GM13977 (cell line): Measurements from ENCODE around the gene H1-8.

ENCODE experiments used
- DNase-seq: peaks from one replicate; pipeline ENCODE4 v3.0.0; 2012; ENCODE audit warnings: low spot score
- CTCF ChIP-seq: IDR thresholded peaks from 2 replicates; pipeline ENCODE4 v1.5.1; 2012; ENCODE audit warnings: mild to moderate bottlenecking, control low read depth; ENCODE audit not compliant: insufficient read depth; ENCODE audit errors: extremely low read depth, missing control alignments
- in situ Hi-C: fragments of 300-500 bp; cut with MboI; formaldehyde crosslinking; loops from one replicate; pipeline ENCODE4 v1.12.0; 2022; ENCODE audit warnings: low sequenced_read_pairs, low pct_unique_long_range_greater_than_20kb, mixed read lengths, inconsistent platforms; ENCODE audit not compliant: unreplicated experiment

The H1-8 gene

GRCh38 chr3:129594409-129594808 lies 51.4 kb downstream of the H1-8 start:
- TF ChIP-seq CTCF = no peak
- no peak for DNase-seq
- in situ Hi-C loops = no loop called here

- no peak for TF ChIP-seq CTCF
- no peak for DNase-seq
- in situ Hi-C loops = no loop called here
Observed at GRCh38 chr3:129594907-129595390, 52.0 kb downstream of the H1-8 start.

GRCh38 chr3:129595544-129596193 lies 52.7 kb downstream of the H1-8 start:
- TF ChIP-seq CTCF = no peak
- in situ Hi-C loops = no loop called here
- no peak for DNase-seq

GRCh38 chr3:129596194-129597086 lies 53.5 kb downstream of the H1-8 start:
- TF ChIP-seq CTCF = no peak
- in situ Hi-C loops = no loop called here
- DNase-seq = no peak

- in situ Hi-C loops = no loop called here
- no peak for TF ChIP-seq CTCF
- no peak for DNase-seq
Observed at GRCh38 chr3:129597087-129597999, 54.4 kb downstream of the H1-8 start.

- in situ Hi-C loops = no loop called here
- no peak for TF ChIP-seq CTCF
- no peak for DNase-seq
Observed at GRCh38 chr3:129598000-129598381, 55.0 kb downstream of the H1-8 start.
